Brain microvascular endothelial cell (primary cell): Measurements from ENCODE around the gene ST7.

Experiments used
- DNase-seq: peaks from one replicate; pipeline ENCODE4 v3.0.0-alpha.2; 2020
- H3K27ac ChIP-seq: fragments of 250-450 bp; sonication (Bioruptor Pico); 2 replicates; pipeline ENCODE4 v1.5.1; 2020; ENCODE audit warnings: mild to moderate bottlenecking, moderate library complexity
- H3K27me3 ChIP-seq: fragments of 250-450 bp; sonication (Bioruptor Pico); replicated peaks from 2 replicates; pipeline ENCODE4 v1.5.1; 2020; ENCODE audit warnings: mild to moderate bottlenecking
- H3K36me3 ChIP-seq: fragments of 250-450 bp; sonication (Bioruptor Pico); replicated peaks from 2 replicates; pipeline ENCODE4 v1.5.1; 2020; ENCODE audit warnings: mild to moderate bottlenecking
- H3K4me3 ChIP-seq: 2 replicates; pipeline ENCODE4 v1.5.1; 2011; ENCODE audit warnings: low read depth, mild to moderate bottlenecking, control low read depth, low read length, moderate library complexity
- CTCF ChIP-seq: IDR thresholded peaks from 2 replicates; pipeline ENCODE4 v1.5.1; 2011; ENCODE audit warnings: low read depth, mild to moderate bottlenecking, moderate library complexity, low read length, control low read depth, inconsistent platforms; ENCODE audit errors: missing control alignments
- in situ Hi-C: cut with HindIII; loops from 2 replicates; pipeline ENCODE4 v1.10.0; 2017; ENCODE audit warnings: low sequenced_read_pairs, low pct_ligation_motif_present

Gene ST7

GRCh38 chr7:117101026-117101425 lies 147.7 kb downstream of the ST7 start:
- Histone ChIP-seq H3K36me3 (no peaks in the 10 kb centered on the region), H3K27ac (no peak overlapping the region), H3K27me3 (no peaks in the 10 kb centered on the region), H3K4me3 (no peak overlapping the region)
- DNase-seq: no peak
- in situ Hi-C loops: no loop called here
- TF ChIP-seq CTCF: no peak

DNA sequence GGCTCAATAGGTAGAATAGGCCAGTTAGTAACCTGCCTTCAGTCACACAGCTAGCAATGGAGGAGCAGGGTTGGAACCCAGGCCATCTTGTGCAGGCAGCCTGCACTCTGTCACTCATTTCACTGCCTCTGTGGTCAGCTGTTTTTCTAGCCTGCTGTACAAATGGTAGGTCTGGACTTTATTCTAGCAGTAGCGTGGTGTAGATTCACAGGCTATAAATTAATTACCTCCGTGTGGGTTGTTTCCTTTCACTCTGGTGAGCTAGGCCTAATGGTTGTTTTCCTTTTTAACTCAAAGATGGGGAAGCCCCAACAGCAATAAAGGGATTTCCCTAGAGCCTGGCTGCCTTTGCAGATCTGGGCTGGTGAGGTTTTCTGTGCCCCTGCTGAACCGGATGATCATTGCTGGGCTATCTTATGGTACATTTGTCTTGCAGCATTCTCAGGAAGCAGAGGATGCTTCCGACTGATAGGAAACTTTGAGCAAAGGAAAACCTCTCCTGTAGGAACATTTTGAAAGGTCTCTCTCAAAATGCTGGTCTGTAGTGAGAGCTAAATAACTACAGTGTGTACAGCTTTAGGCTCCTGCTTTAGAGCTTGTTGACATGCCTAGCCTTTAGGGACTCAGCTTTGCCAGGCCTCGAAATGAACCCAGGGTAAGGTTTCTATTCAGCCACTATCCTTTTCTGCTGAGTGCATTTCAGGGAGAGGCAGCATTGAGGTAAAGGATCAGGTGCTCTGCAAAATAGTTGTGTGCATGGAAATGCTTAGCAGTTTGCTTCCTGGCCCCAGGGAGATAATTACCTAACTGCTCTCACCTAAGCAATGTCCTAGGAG lies 157.4 kb downstream of the ST7 start:
- Histone ChIP-seq H3K27ac (no peak overlapping the region), H3K4me3 (no peak overlapping the region), H3K27me3 (no peaks in the 10 kb centered on the region), H3K36me3 (no peaks in the 10 kb centered on the region)
- in situ Hi-C loops: no loop called here
- DNase-seq: no peak
- no peak for TF ChIP-seq CTCF

DNA sequence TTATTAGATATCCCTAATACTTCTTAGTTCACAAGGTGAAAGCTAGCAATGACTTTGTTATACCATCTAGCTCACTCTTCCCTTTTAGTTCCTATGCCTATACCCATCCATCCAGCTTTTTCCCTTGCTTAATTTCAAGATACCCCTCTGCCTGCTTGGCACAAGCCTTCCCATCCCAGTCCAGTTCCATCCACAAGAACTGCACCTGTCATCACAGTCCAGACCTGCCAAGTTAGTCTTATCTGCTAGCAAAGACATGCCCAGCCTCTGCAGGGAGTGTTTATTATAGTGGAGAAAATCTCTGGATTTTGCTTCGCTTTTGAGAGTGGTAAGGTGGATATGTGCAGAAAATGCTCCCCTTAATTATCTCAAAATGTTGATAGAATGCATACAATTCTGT lies 158.2 kb downstream of the ST7 start:
- no peak overlapping the region for H3K27ac ChIP-seq
- in situ Hi-C loops: no loop called here

GRCh38 chr7:117112640-117113039 lies 159.3 kb downstream of the ST7 start:
- H3K27me3 ChIP-seq: no peaks in the 10 kb centered on the region
- in situ Hi-C loops: no loop called here
- DNase-seq: no peak
- no peak overlapping the region for H3K4me3 ChIP-seq
- no peak for TF ChIP-seq CTCF
- no peaks in the 10 kb centered on the region for H3K36me3 ChIP-seq
- H3K27ac ChIP-seq: no peak overlapping the region

More for the DNA sequence above, 158.2 kb downstream of the ST7 start:
- Histone ChIP-seq H3K4me3 (no peak overlapping the region), H3K36me3 (no peaks in the 10 kb centered on the region), H3K27me3 (no peaks in the 10 kb centered on the region)
- no peak for DNase-seq
- TF ChIP-seq CTCF: no peak

DNA sequence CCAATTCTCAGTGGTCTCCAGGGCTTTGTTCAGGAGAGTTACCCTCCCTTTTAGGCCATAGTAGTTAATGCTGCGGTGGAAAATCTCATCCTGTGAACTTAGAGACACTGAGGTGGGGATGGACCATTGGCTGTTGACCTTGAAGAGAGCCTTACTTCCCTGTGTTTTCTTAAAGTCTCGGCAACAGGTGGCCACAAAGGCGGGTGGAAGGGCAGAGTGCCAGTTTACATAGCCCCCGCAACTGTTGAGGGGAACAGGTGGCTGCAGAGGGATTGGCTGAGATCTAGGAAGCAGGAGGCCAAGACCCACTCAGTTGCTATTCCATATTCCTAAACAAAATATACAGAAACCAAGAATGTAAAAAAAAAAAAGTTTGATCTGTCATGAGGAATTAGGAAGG lies 160.6 kb downstream of the ST7 start:
- TF ChIP-seq CTCF: no peak
- in situ Hi-C loops: no loop called here

GRCh38 chr7:117114272-117114671 lies 161.0 kb downstream of the ST7 start:
- Histone ChIP-seq H3K27ac (no peak overlapping the region), H3K4me3 (no peak overlapping the region), H3K27me3 (no peaks in the 10 kb centered on the region), H3K36me3 (no peaks in the 10 kb centered on the region)
- in situ Hi-C loops: no loop called here
- no peak for TF ChIP-seq CTCF
- no peak for DNase-seq

More for the DNA sequence above, 160.6 kb downstream of the ST7 start:
- H3K36me3 ChIP-seq: no peaks in the 10 kb centered on the region
- no peaks in the 10 kb centered on the region for H3K27me3 ChIP-seq
- H3K27ac ChIP-seq: no peak overlapping the region
- no peak for DNase-seq
- H3K4me3 ChIP-seq: no peak overlapping the region
